Fibroblast of peridontal ligament (primary cell): ENCODE results near the gene C11orf52.

Experiments
- DNase-seq: peaks from one replicate; pipeline ENCODE4 v3.0.0-alpha.2; 2010; ENCODE audit errors: extremely low read depth

C11orf52 gene

GRCh38 chr11:111975076-111975806 is 56.5 kb downstream of the C11orf52 start:
- no peak for DNase-seq

- DNase-seq: no peak
Observed at GRCh38 chr11:111976119-111976766, 57.5 kb downstream of the C11orf52 start.
